B cell (primary cell): ENCODE data around the gene COL21A1. TPM values are rescaled to one million over a fixed set of nuclear protein-coding genes. Genes with fewer than 3 reads are reported as not detected.

Experiments used
- ATAC-seq: fragments of 200-7000 bp; cut with Tn5 transposase; one replicate; pipeline ENCODE4 v1.10.0; 2021; ENCODE audit warnings: low read depth, mild to moderate bottlenecking, moderate number of reproducible peaks, moderate library complexity
- CTCF ChIA-PET: fragments of 350-600 bp; sonication (Branson Sonifier 250); formaldehyde crosslinking; loops from one replicate; lab custom pipeline; 2021; ENCODE audit warnings: antibody characterized with exemption, inconsistent platforms; lab: Charles Lee
- POLR2A ChIA-PET: fragments of 350-600 bp; sonication (Branson Sonifier 250); formaldehyde crosslinking; loops from one replicate; lab custom pipeline; 2021; ENCODE audit warnings: antibody characterized with exemption; lab: Charles Lee
- DNase-seq: peaks from one replicate; pipeline ENCODE4 v3.0.0; 2013
- H2AFZ ChIP-seq: 2 replicates; pipeline ENCODE4 v1.6.1; 2012; ENCODE audit warnings: mild to moderate bottlenecking, low read depth, low read length; ENCODE audit not compliant: insufficient read depth, poor library complexity, severe bottlenecking
- H3K27ac ChIP-seq, 2 donors: 1 replicate in 1 of 2; 2 replicates in 1 of 2; pipeline ENCODE4 v1.5.1; 2012 to 2013; ENCODE audit warnings: low read length in 2 of 2, mild to moderate bottlenecking in 2 of 2, moderate library complexity in 1 of 2
- H3K27me3 ChIP-seq, 4 experiments: fragments of 200-600 bp in 1 of 4; sonication (generic) in 1 of 4; replicated peaks in 1 of 4; 1 replicate in 2 of 4; 2 replicates in 2 of 4; pipeline versions ENCODE4 v1.6.1 to v1.7.0; 2013 to 2016; ENCODE audit warnings: low read length in 3 of 4, mild to moderate bottlenecking in 2 of 4, mixed read lengths in 1 of 4, moderate library complexity in 1 of 4; ENCODE audit not compliant: insufficient read depth in 4 of 4, control insufficient read depth in 3 of 4; ENCODE audit errors: control extremely low read depth in 1 of 4
- H3K36me3 ChIP-seq, 2 experiments: replicated peaks in 1 of 2; 1 replicate in 1 of 2; 2 replicates in 1 of 2; pipeline versions ENCODE4 v1.6.1 to v1.7.1; 2013; ENCODE audit warnings: low read length in 1 of 2; ENCODE audit not compliant: insufficient read depth in 2 of 2, control insufficient read depth in 1 of 2; ENCODE audit errors: control extremely low read depth in 1 of 2, extremely low read depth in 1 of 2
- H3K4me1 ChIP-seq, 2 donors: fragments of 200-600 bp in 1 of 2; sonication (generic) in 1 of 2; 1 replicate in 1 of 2; 2 replicates in 1 of 2; pipeline versions ENCODE4 v1.5.1 to v1.6.1; 2013 to 2017; ENCODE audit warnings: low read length in 2 of 2; ENCODE audit not compliant: control insufficient read depth in 2 of 2, insufficient read depth in 2 of 2
- H3K4me2 ChIP-seq: replicated peaks from 2 replicates; pipeline ENCODE3; 2012; ENCODE audit warnings: mild to moderate bottlenecking, low read depth, low read length; ENCODE audit not compliant: poor library complexity, severe bottlenecking
- H3K4me3 ChIP-seq, 5 experiments: fragments of 200-600 bp in 1 of 5; sonication (generic) in 1 of 5; 1 replicate in 3 of 5; 2 replicates in 2 of 5; pipeline versions ENCODE4 v1.5.1 to v1.7.0; 2011 to 2016; ENCODE audit warnings: low read length in 4 of 5, mild to moderate bottlenecking in 4 of 5, low read depth in 2 of 5, control low read depth in 1 of 5, moderate library complexity in 1 of 5; ENCODE audit not compliant: insufficient read depth in 1 of 5; ENCODE audit errors: control extremely low read depth in 1 of 5, extremely low read depth in 1 of 5
- H3K79me2 ChIP-seq: fragments of 200-600 bp; sonication (generic); one replicate; pipeline ENCODE4 v1.6.0; 2016; ENCODE audit warnings: low read length; ENCODE audit not compliant: control insufficient read depth, insufficient read depth
- H3K9ac ChIP-seq: fragments of 200-600 bp; sonication (generic); 2 replicates; pipeline ENCODE4 v1.6.1; 2017; ENCODE audit warnings: mild to moderate bottlenecking, low read length, moderate library complexity
- H3K9me3 ChIP-seq, 3 donors: one replicate each; pipeline versions ENCODE4 v1.6.1 to v1.7.1; 2013; ENCODE audit warnings: low read length in 2 of 3; ENCODE audit not compliant: control insufficient read depth in 2 of 3, insufficient read depth in 1 of 3; ENCODE audit errors: control extremely low read depth in 1 of 3
- H4K20me1 ChIP-seq: 2 replicates; pipeline ENCODE4 v1.6.0; 2012; ENCODE audit warnings: mild to moderate bottlenecking, low read length; ENCODE audit not compliant: insufficient read depth, control insufficient read depth, poor library complexity, severe bottlenecking
- H3K27ac Mint-ChIP-seq: one replicate; pipeline ENCODE4 v1.8.0; 2021; ENCODE audit warnings: mixed read lengths
- H3K27me3 Mint-ChIP-seq: one replicate; pipeline ENCODE4 v1.8.0; 2021; ENCODE audit warnings: mixed read lengths
- H3K4me1 Mint-ChIP-seq: one replicate; pipeline ENCODE4 v1.8.0; 2021; ENCODE audit warnings: mixed read lengths
- H3K4me3 Mint-ChIP-seq: one replicate; pipeline ENCODE4 v1.8.0; 2021; ENCODE audit warnings: mixed read lengths
- H3K9me3 Mint-ChIP-seq: one replicate; pipeline ENCODE4 v1.8.0; 2022; ENCODE audit warnings: mixed read lengths; ENCODE audit not compliant: insufficient read depth
- CTCF ChIP-seq: fragments of 200-600 bp; IDR thresholded peaks from one replicate; pipeline ENCODE4 v1.8.0; 2022; ENCODE audit warnings: antibody characterized with exemption, mild to moderate bottlenecking
- EZH2 ChIP-seq: IDR thresholded peaks from 2 replicates; pipeline ENCODE4 v1.6.1; 2012; ENCODE audit warnings: borderline replicate concordance, low read depth, mild to moderate bottlenecking, moderate library complexity, low read length; ENCODE audit not compliant: insufficient read depth, poor library complexity, severe bottlenecking
- WGBS: methylation state at CpG from one replicate; pipeline ENCODE4 v1.1.5; 2013; ENCODE audit warnings: missing lambda C conversion rate; ENCODE audit not compliant: insufficient coverage; 5-methylcytosine and 5-hydroxymethylcytosine counted together
- intact Hi-C: fragments of 100-400 bp; cut with micrococcal nuclease; formaldehyde crosslinking; loops from one replicate; pipeline ENCODE4 v1.10.0; 2022
- polyA plus RNA-seq: library from polyadenylated mRNA; depleted of rRNA; stranded (reverse); fragments of >200 nt; gene quantifications from 2 replicates; pipeline ENCODE4 v1.2.3, GENCODE V29; 2012
- total RNA-seq, 2 donors: library from RNA; stranded (reverse); fragments of 120-200 nt in 1 of 2; gene quantifications; 1 replicate in 1 of 2; 2 replicates in 1 of 2; pipeline versions ENCODE4 v1.2.3 to v1.2.4, GENCODE V29; 2013 to 2022

Gene COL21A1
- total and polyA plus RNA-seq, 2 donors (not counting 1 experiment from before 2014, with no cell fraction given) = not detected

GRCh38 chr6:56176741-56177140, 70.6 kb downstream of the COL21A1 start:
- Histone ChIP-seq H3K36me3 (no peaks in the 10 kb centered on the region), H3K9ac (no peak overlapping the region), H3K9me3 (peaks cover 2 to 11% (median 4%) of the 10 kb centered on the region in 3 donors), H2AFZ (no peak overlapping the region), H3K79me2 (no peaks in the 10 kb centered on the region), H4K20me1 (no peaks in the 10 kb centered on the region), H3K27ac (no peak overlapping the region), H3K4me2 (no peak overlapping the region), H3K4me1 (no peaks in the 10 kb centered on the region), H3K4me3 (no peak overlapping the region), H3K27me3 (no peaks in the 10 kb centered on the region)
- H3K27ac Mint-ChIP-seq = no peak overlapping the region
- POLR2A ChIA-PET = no interaction called here
- CTCF ChIA-PET = no interaction called here
- DNase-seq = no peak
- TF ChIP-seq EZH2 = no peak
- no peak for TF ChIP-seq CTCF
- no peaks in the 10 kb centered on the region for H3K27me3 Mint-ChIP-seq
- intact Hi-C loops = no loop called here
- no peak for ATAC-seq
- no peak overlapping the region for H3K4me3 Mint-ChIP-seq
- H3K4me1 Mint-ChIP-seq = no peaks in the 10 kb centered on the region
- H3K9me3 Mint-ChIP-seq = peaks cover 16% of the 10 kb centered on the region

- intact Hi-C loops = no loop called here
- ATAC-seq (no peak), DNase-seq (no peak)
- H3K4me3 ChIP-seq = no peak overlapping the region
- no peaks in the 10 kb centered on the region for H3K4me1 Mint-ChIP-seq
- ChIA-PET POLR2A (no interaction called here), CTCF (no interaction called here)
- WGBS = no CpG with 5 or more reads among the region's 1 CpG
- no peaks in the 10 kb centered on the region for H3K27me3 Mint-ChIP-seq
- no peak overlapping the region for H3K27ac Mint-ChIP-seq
- no peaks in the 10 kb centered on the region for H3K27me3 ChIP-seq
- H3K27ac ChIP-seq = no peak overlapping the region
- H2AFZ ChIP-seq = no peak overlapping the region
- peaks cover 25% of the 10 kb centered on the region for H3K9me3 Mint-ChIP-seq
- H3K79me2 ChIP-seq = no peaks in the 10 kb centered on the region
- no peak overlapping the region for H3K4me2 ChIP-seq
- no peak overlapping the region for H3K9ac ChIP-seq
- H3K4me1 ChIP-seq = no peaks in the 10 kb centered on the region
- H4K20me1 ChIP-seq = no peaks in the 10 kb centered on the region
- H3K4me3 Mint-ChIP-seq = no peak overlapping the region
- peaks cover 2 to 11% (median 4%) of the 10 kb centered on the region in 3 donors for H3K9me3 ChIP-seq
- H3K36me3 ChIP-seq = no peaks in the 10 kb centered on the region
- TF ChIP-seq EZH2 = no peak
- TF ChIP-seq CTCF = no peak
Measured at GRCh38 chr6:56173228-56173627, 74.2 kb downstream of the COL21A1 start.
